Inferior parietal cortex (tissue), 1 donor: ENCODE data around the gene RETN.

Source experiments
- DNase-seq: peaks from one replicate; pipeline ENCODE4 v3.0.0-alpha.2; 2016; ENCODE audit errors: extremely low spot score

RETN gene

DNA sequence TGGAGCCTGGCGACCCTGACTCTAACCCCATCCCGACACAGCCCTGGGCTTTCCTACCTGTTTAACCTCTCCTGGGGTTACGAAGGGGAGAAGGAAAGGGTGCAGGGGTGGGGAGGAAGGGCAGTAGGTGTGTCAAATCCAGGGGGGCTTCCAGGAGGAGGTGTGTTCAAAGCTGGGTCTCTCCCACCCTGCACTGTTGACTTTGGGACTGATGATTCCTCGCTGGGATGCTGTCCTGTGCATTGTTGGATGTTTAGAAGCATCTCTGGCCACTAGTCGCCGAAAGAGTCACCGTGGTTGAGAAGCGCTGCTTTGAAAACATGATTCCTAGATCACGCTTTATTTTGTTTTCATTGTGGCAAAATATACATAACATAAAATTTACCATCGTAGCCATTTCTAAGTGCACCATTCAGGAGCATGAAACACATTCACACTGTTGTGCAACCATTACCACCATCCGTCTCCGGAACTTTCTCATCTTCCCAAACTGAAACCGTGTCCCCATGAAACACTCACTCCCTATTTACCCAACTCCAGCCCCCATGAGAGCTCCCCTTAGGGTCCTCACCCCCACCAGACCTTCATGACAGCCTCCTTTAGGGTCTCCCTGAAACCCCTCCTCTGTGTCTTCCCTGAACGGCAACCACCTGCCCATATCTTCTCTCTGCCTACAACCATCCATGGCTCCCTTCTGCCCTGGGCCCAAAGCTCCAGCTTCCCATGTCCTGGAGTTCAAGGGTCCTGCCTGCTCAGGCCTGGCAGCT, 37.5 kb downstream of the RETN start:
- no peak for DNase-seq

DNA sequence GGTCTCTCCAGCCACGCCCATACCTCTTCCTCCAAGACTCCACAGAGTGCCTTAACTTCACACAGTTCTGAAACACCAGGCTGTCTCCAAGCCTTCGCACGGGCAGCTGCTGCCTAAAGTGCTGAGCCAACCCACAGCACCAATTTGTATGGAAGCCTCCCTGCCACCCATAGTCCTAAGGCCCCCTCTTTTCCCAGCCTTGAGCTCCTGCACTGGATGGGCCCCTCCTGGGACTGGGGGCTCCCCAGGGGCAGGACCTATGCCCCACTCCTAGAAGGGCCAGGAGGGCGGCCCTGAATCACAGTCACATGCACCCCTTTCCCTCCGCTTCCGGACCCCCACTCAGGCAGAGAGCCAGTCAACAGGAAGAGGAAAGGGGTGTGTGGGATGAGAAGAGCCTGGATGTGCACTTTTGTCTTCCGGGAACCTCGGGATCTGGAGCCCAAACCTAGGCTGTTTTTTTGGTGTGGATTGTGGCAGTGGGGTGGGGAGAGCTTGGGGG, 38.2 kb downstream of the RETN start:
- no peak for DNase-seq

DNA sequence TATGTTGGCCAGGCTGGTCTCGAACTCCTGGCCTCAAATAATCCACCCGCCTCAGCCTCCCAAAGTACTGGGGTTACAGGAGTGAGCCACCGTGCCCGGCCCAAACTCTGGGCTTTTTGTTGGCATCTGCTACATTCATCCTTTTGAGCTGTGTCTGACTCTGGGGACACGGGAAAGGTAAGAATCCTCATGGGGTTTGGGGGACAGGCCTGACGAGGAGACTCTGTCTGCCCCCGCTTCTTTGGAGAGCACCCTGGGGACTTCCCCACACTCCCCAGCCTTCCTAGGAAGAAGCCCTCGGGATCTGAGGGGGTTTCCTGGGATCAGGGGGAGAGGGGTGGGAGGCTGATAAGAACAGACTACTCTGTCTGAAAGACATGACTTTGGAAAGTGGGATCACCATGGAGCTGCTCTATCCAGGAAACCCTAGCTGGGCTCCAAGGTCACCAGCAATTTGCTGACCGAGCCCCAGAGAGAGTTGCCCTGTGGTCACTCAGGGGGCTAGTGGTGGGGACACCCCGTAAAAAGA, 41.1 kb downstream of the RETN start:
- no peak for DNase-seq

DNA sequence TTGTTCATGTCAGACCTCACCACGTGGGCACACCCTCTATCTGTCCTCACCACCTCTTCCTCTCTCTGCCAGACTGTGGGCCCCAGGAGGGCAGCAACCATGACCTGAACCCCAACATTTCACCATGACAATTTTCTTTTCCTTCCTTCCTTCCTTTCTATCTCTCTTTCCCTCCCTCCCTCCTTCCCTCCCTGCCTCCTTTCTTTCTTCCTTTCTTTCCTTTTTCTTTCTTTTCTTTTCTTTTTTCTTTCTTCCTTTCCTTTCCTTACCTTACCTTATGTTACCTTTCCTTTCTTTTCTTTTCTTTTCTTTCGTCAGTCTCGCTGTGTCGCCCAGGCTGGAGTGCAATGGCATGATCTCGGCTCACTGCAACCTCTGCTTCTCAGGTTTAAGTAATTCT, 41.8 kb downstream of the RETN start:
- no peak for DNase-seq

DNA sequence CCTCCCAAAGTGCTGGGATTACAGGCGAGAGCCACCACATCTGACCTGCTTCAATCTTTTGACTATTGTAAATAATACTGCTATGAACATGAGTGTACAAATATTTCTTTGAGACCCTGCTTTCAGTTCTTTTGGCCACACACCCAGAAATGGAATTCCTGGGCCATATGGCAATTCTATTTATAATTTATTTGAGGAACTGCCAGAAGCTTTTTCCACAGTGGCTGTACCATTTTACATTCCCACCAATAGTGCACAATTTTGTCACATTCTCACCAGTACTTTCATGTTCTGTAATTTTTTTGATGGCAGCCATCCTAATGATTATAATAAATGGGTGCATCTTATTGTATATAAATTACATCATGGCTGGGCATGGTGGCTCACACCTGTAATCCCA, 46.8 kb downstream of the RETN start:
- no peak for DNase-seq

DNA sequence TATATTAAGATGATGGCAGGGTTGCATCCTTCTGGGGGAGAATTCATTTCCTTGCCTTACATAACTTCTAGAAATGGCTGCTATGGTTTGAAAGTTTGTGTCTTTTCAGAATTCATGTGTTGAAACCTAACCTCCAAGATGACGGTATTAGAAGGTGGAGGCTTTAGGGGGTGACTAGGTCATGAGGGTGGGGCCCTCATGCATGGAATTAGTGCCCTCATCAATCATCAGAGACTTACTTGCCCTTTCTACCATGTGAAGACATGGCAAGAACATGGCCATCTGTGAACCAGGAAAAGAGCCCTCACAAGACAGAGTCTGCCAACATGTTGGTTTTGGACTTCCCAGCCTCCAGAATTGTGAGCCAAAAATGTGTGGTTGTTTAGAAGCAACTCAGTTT, 47.9 kb downstream of the RETN start:
- DNase-seq, result no peak

DNA sequence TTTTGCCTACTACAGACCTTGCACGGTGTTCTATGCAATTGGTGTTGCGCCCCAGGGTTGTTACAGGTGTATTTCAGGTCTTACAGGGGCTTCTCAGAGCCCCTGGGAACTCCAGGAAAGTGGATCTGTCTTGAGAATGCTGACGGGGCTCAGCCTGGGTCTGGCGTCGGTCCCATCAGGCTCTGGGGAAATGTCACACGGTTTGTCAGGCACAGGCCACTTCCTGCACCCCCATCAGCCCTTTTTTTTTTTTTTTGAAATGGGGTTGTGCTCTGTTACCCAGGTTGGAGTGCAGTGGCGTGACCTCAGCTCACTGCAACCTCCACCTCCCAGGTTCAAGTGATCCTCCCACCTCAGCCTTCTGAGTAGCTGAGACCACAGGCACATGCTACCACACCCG, 49.8 kb downstream of the RETN start:
- DNase-seq, result no peak
